WTC11 (cell line): ENCODE data around the gene PACSIN3. TPM values are rescaled to one million over a fixed set of nuclear protein-coding genes. Genes with fewer than 3 reads are reported as not detected.

ENCODE experiments used
- ATF1 ChIP-seq: sonication (generic); formaldehyde crosslinking; IDR thresholded peaks from 2 replicates; pipeline ENCODE4 v1.8.1; 2023; ENCODE audit warnings: mild to moderate bottlenecking, moderate library complexity, missing genetic modification reagents
- CREB1 ChIP-seq: sonication (generic); formaldehyde crosslinking; IDR thresholded peaks from 2 replicates; pipeline ENCODE4 v1.8.0; 2023; ENCODE audit warnings: mild to moderate bottlenecking, missing genetic modification reagents
- E2F5 ChIP-seq: sonication (generic); formaldehyde crosslinking; IDR thresholded peaks from 2 replicates; pipeline ENCODE4 v1.8.1; 2022; ENCODE audit warnings: mild to moderate bottlenecking, moderate library complexity, missing genetic modification reagents
- ETV6 ChIP-seq: sonication (generic); formaldehyde crosslinking; IDR thresholded peaks from 2 replicates; pipeline ENCODE4 v1.8.1; 2022; ENCODE audit warnings: mild to moderate bottlenecking, missing genetic modification reagents
- GABPB1 ChIP-seq: sonication (generic); formaldehyde crosslinking; IDR thresholded peaks from 2 replicates; pipeline ENCODE4 v1.8.1; 2023; ENCODE audit warnings: mild to moderate bottlenecking, missing genetic modification reagents
- HMGA2 ChIP-seq: fragments of 250-450 bp; sonication (Bioruptor Pico); IDR thresholded peaks from 2 replicates; pipeline ENCODE4 v1.4.0; 2021; ENCODE audit warnings: mild to moderate bottlenecking, moderate library complexity
- MXD4 ChIP-seq: fragments of 250-450 bp; sonication (Bioruptor Pico); IDR thresholded peaks from 2 replicates; pipeline ENCODE4 v1.8.0; 2021; ENCODE audit warnings: mild to moderate bottlenecking, moderate library complexity, borderline replicate concordance
- MYBL2 ChIP-seq: sonication (generic); formaldehyde crosslinking; IDR thresholded peaks from 2 replicates; pipeline ENCODE4 v1.8.1; 2023; ENCODE audit warnings: mild to moderate bottlenecking, moderate library complexity, missing genetic modification reagents
- NFATC4 ChIP-seq: fragments of 250-450 bp; sonication (Bioruptor Pico); IDR thresholded peaks from 2 replicates; pipeline ENCODE4 v1.9.0; 2021; ENCODE audit warnings: mild to moderate bottlenecking
- SMAD3 ChIP-seq: sonication (generic); formaldehyde crosslinking; IDR thresholded peaks from 2 replicates; pipeline ENCODE4 v1.8.0; 2022; ENCODE audit warnings: missing genetic modification reagents, mild to moderate bottlenecking, borderline replicate concordance
- SOX15 ChIP-seq: fragments of 250-450 bp; sonication (Bioruptor Pico); IDR thresholded peaks from 2 replicates; pipeline ENCODE4 v1.9.0; 2021; ENCODE audit warnings: mild to moderate bottlenecking
- TP53 ChIP-seq: sonication (generic); formaldehyde crosslinking; IDR thresholded peaks from 2 replicates; pipeline ENCODE4 v1.8.1; 2023; ENCODE audit warnings: mild to moderate bottlenecking, missing genetic modification reagents
- ZNF121 ChIP-seq: sonication (generic); formaldehyde crosslinking; IDR thresholded peaks from 2 replicates; pipeline ENCODE4 v1.8.0; 2023; ENCODE audit warnings: missing genetic modification reagents
- ZNF219 ChIP-seq: sonication (generic); formaldehyde crosslinking; IDR thresholded peaks from 2 replicates; pipeline ENCODE4 v1.8.0; 2023; ENCODE audit warnings: missing genetic modification reagents, mild to moderate bottlenecking, borderline replicate concordance
- ZNF263 ChIP-seq: sonication (generic); formaldehyde crosslinking; IDR thresholded peaks from 2 replicates; pipeline ENCODE4 v1.8.1; 2022; ENCODE audit warnings: low read depth, mild to moderate bottlenecking, moderate library complexity, missing genetic modification reagents
- ZNF416 ChIP-seq: fragments of 250-450 bp; sonication (Bioruptor Pico); IDR thresholded peaks from 2 replicates; pipeline ENCODE4 v1.9.0; 2021; ENCODE audit warnings: mild to moderate bottlenecking, inconsistent platforms
- total RNA-seq: library from RNA; stranded (reverse); gene quantifications from 3 replicates; pipeline ENCODE4 v1.2.3, GENCODE V29; 2021
- TF ChIP-seq, protein P1 (sequence below): sonication (generic); formaldehyde crosslinking; IDR thresholded peaks from 2 replicates; pipeline ENCODE4 v1.8.1; 2023; ENCODE audit warnings: mild to moderate bottlenecking, missing genetic modification reagents
- TF ChIP-seq, protein P2 (sequence below): fragments of 250-450 bp; sonication (Bioruptor Pico); IDR thresholded peaks from 2 replicates; pipeline ENCODE4 v1.8.0; 2021; ENCODE audit warnings: mild to moderate bottlenecking
- TF ChIP-seq, protein P3 (sequence below): fragments of 200-600 bp; IDR thresholded peaks from 2 replicates; pipeline ENCODE4 v1.8.0; 2022; ENCODE audit warnings: antibody characterized with exemption
- TF ChIP-seq, protein P4 (sequence below): sonication (generic); formaldehyde crosslinking; conservative IDR thresholded peaks from 2 replicates; pipeline ENCODE4 v1.8.1; 2022; ENCODE audit warnings: mild to moderate bottlenecking, missing genetic modification reagents
- TF ChIP-seq, protein P5 (sequence below): sonication (generic); formaldehyde crosslinking; IDR thresholded peaks from 2 replicates; pipeline ENCODE4 v1.8.0; 2022; ENCODE audit warnings: mild to moderate bottlenecking, missing genetic modification reagents
- TF ChIP-seq, protein P6 (sequence below): sonication (generic); formaldehyde crosslinking; IDR thresholded peaks from 2 replicates; pipeline ENCODE4 v1.8.1; 2022; ENCODE audit warnings: mild to moderate bottlenecking, missing genetic modification reagents, moderate library complexity, borderline replicate concordance
- TF ChIP-seq, protein P7 (sequence below): sonication (generic); formaldehyde crosslinking; IDR thresholded peaks from 2 replicates; pipeline ENCODE4 v1.8.0; 2022; ENCODE audit warnings: missing genetic modification reagents

Gene PACSIN3
- total RNA-seq, 1 experiment from 2014 or later, result 76.8 TPM

GRCh38 chr11:47176328-47177228 lies 9.7 kb downstream of the PACSIN3 start, which contains the start of gene ARFGAP2 (continued):
- TF ChIP-seq ZNF219 (CRISPR knock-in tag), result no peak
- peak; percentile 36; the same call in 1 of the 2 replicates for TF ChIP-seq GABPB1 (CRISPR knock-in tag)
- no peak for TF ChIP-seq ZNF263 (CRISPR knock-in tag)
- TF ChIP-seq MYBL2 (CRISPR knock-in tag), result peak; percentile 44; the same call in 1 of the 2 replicates
- TF ChIP-seq, protein P1, sequence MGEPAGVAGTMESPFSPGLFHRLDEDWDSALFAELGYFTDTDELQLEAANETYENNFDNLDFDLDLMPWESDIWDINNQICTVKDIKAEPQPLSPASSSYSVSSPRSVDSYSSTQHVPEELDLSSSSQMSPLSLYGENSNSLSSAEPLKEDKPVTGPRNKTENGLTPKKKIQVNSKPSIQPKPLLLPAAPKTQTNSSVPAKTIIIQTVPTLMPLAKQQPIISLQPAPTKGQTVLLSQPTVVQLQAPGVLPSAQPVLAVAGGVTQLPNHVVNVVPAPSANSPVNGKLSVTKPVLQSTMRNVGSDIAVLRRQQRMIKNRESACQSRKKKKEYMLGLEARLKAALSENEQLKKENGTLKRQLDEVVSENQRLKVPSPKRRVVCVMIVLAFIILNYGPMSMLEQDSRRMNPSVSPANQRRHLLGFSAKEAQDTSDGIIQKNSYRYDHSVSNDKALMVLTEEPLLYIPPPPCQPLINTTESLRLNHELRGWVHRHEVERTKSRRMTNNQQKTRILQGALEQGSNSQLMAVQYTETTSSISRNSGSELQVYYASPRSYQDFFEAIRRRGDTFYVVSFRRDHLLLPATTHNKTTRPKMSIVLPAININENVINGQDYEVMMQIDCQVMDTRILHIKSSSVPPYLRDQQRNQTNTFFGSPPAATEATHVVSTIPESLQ (CRISPR knock-in tag), result no peak
- TF ChIP-seq, protein P2, sequence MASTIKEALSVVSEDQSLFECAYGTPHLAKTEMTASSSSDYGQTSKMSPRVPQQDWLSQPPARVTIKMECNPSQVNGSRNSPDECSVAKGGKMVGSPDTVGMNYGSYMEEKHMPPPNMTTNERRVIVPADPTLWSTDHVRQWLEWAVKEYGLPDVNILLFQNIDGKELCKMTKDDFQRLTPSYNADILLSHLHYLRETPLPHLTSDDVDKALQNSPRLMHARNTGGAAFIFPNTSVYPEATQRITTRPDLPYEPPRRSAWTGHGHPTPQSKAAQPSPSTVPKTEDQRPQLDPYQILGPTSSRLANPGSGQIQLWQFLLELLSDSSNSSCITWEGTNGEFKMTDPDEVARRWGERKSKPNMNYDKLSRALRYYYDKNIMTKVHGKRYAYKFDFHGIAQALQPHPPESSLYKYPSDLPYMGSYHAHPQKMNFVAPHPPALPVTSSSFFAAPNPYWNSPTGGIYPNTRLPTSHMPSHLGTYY, result no peak
- TF ChIP-seq, protein P3, sequence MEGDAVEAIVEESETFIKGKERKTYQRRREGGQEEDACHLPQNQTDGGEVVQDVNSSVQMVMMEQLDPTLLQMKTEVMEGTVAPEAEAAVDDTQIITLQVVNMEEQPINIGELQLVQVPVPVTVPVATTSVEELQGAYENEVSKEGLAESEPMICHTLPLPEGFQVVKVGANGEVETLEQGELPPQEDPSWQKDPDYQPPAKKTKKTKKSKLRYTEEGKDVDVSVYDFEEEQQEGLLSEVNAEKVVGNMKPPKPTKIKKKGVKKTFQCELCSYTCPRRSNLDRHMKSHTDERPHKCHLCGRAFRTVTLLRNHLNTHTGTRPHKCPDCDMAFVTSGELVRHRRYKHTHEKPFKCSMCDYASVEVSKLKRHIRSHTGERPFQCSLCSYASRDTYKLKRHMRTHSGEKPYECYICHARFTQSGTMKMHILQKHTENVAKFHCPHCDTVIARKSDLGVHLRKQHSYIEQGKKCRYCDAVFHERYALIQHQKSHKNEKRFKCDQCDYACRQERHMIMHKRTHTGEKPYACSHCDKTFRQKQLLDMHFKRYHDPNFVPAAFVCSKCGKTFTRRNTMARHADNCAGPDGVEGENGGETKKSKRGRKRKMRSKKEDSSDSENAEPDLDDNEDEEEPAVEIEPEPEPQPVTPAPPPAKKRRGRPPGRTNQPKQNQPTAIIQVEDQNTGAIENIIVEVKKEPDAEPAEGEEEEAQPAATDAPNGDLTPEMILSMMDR, result no peak
- 0 out of 2 replicates have a peak, but pooled peaks have one; percentile 13 for TF ChIP-seq E2F5 (CRISPR knock-in tag)
- TF ChIP-seq MXD4 (CRISPR knock-in tag), result no peak
- TF ChIP-seq HMGA2, result no peak
- TF ChIP-seq CREB1, result no peak
- no peak for TF ChIP-seq NFATC4 (CRISPR knock-in tag)
- TF ChIP-seq, protein P4, sequence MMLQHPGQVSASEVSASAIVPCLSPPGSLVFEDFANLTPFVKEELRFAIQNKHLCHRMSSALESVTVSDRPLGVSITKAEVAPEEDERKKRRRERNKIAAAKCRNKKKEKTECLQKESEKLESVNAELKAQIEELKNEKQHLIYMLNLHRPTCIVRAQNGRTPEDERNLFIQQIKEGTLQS, result no peak
- peak; percentile 35; the same call in 1 of the 2 replicates for TF ChIP-seq ZNF416 (CRISPR knock-in tag)
- TF ChIP-seq SMAD3 (CRISPR knock-in tag), result peak; percentile 72
- TF ChIP-seq, protein P5, sequence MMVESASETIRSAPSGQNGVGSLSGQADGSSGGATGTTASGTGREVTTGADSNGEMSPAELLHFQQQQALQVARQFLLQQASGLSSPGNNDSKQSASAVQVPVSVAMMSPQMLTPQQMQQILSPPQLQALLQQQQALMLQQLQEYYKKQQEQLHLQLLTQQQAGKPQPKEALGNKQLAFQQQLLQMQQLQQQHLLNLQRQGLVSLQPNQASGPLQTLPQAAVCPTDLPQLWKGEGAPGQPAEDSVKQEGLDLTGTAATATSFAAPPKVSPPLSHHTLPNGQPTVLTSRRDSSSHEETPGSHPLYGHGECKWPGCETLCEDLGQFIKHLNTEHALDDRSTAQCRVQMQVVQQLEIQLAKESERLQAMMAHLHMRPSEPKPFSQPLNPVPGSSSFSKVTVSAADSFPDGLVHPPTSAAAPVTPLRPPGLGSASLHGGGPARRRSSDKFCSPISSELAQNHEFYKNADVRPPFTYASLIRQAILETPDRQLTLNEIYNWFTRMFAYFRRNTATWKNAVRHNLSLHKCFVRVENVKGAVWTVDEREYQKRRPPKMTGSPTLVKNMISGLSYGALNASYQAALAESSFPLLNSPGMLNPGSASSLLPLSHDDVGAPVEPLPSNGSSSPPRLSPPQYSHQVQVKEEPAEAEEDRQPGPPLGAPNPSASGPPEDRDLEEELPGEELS (CRISPR knock-in tag), result no peak
- TF ChIP-seq SOX15 (CRISPR knock-in tag), result no peak
- no peak for TF ChIP-seq TP53
- TF ChIP-seq ZNF121, result no peak
- TF ChIP-seq, protein P6, sequence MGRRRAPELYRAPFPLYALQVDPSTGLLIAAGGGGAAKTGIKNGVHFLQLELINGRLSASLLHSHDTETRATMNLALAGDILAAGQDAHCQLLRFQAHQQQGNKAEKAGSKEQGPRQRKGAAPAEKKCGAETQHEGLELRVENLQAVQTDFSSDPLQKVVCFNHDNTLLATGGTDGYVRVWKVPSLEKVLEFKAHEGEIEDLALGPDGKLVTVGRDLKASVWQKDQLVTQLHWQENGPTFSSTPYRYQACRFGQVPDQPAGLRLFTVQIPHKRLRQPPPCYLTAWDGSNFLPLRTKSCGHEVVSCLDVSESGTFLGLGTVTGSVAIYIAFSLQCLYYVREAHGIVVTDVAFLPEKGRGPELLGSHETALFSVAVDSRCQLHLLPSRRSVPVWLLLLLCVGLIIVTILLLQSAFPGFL (CRISPR knock-in tag), result no peak
- no peak for TF ChIP-seq ETV6 (CRISPR knock-in tag)
- TF ChIP-seq ATF1 (CRISPR knock-in tag), result no peak
- TF ChIP-seq, protein P7, sequence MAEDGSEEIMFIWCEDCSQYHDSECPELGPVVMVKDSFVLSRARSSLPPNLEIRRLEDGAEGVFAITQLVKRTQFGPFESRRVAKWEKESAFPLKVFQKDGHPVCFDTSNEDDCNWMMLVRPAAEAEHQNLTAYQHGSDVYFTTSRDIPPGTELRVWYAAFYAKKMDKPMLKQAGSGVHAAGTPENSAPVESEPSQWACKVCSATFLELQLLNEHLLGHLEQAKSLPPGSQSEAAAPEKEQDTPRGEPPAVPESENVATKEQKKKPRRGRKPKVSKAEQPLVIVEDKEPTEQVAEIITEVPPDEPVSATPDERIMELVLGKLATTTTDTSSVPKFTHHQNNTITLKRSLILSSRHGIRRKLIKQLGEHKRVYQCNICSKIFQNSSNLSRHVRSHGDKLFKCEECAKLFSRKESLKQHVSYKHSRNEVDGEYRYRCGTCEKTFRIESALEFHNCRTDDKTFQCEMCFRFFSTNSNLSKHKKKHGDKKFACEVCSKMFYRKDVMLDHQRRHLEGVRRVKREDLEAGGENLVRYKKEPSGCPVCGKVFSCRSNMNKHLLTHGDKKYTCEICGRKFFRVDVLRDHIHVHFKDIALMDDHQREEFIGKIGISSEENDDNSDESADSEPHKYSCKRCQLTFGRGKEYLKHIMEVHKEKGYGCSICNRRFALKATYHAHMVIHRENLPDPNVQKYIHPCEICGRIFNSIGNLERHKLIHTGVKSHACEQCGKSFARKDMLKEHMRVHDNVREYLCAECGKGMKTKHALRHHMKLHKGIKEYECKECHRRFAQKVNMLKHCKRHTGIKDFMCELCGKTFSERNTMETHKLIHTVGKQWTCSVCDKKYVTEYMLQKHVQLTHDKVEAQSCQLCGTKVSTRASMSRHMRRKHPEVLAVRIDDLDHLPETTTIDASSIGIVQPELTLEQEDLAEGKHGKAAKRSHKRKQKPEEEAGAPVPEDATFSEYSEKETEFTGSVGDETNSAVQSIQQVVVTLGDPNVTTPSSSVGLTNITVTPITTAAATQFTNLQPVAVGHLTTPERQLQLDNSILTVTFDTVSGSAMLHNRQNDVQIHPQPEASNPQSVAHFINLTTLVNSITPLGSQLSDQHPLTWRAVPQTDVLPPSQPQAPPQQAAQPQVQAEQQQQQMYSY (CRISPR knock-in tag), result no peak
